Measurements from ENCODE around the gene OR2AE1.

The OR2AE1 gene

GRCh38 chr7:99844328-99844727, 32.5 kb downstream of the OR2AE1 start:
- Histone ChIP-seq H3K27me3 (ENCODE audit: control insufficient read depth in 1 of 2, insufficient read depth in 1 of 2, low read length in 2 of 2) (peaks cover 21 to 36% of the 10 kb centered on the region in 2 experiments), H2AFZ (ENCODE audit: low read depth, low read length) (no peak overlapping the region), H3K9ac (ENCODE audit: low read length) (no peak overlapping the region), H2BK12ac (ENCODE audit: low read length in 2 of 2) (no peak overlapping the region), H3K4ac (ENCODE audit: low read depth in 1 of 2, low read length in 2 of 2) (no peak overlapping the region), H3K27ac (ENCODE audit: low read length, poor library complexity, severe bottlenecking) (no peak overlapping the region), H2BK120ac (ENCODE audit: low read depth, low read length) (no peak overlapping the region), H4K8ac (ENCODE audit: low read length) (no peak overlapping the region), H2BK15ac (ENCODE audit: low read depth, poor library complexity, severe bottlenecking) (no peak overlapping the region), H3K9me3 (ENCODE audit: control insufficient read depth, low read length) (no peaks in the 10 kb centered on the region), H4K91ac (ENCODE audit: low read length) (no peak overlapping the region), H3K14ac (ENCODE audit: low read length in 2 of 2) (no peak overlapping the region), H3K79me1 (replicated peaks; ENCODE audit: low read length, poor library complexity, severe bottlenecking) (no peaks in the 10 kb centered on the region), H2AK5ac (ENCODE audit: low read length, severe bottlenecking) (no peak overlapping the region), H3K4me2 (ENCODE audit: low read length, poor library complexity, severe bottlenecking) (no peak overlapping the region), H3K18ac (ENCODE audit: low read depth in 1 of 2, low read length in 2 of 2) (no peak overlapping the region), H3K36me3 (ENCODE audit: control insufficient read depth in 1 of 2, insufficient read depth in 2 of 2, low read depth in 1 of 2, low read length in 2 of 2) (no peaks in the 10 kb centered on the region), H2BK5ac (ENCODE audit: low read depth, low read length, poor library complexity, severe bottlenecking) (no peak overlapping the region), H3K4me3 (ENCODE audit: insufficient read depth in 1 of 2, low read depth in 1 of 2, low read length in 2 of 2) (no peak overlapping the region), H3K23ac (ENCODE audit: low read length in 2 of 2) (no peak overlapping the region), H3K4me1 (ENCODE audit: control insufficient read depth, insufficient read depth, low read depth, low read length) (no peaks in the 10 kb centered on the region)
- DNase-seq, result no peak
- no CpG with 5 or more reads among the region's 1 CpG for WGBS

DNA sequence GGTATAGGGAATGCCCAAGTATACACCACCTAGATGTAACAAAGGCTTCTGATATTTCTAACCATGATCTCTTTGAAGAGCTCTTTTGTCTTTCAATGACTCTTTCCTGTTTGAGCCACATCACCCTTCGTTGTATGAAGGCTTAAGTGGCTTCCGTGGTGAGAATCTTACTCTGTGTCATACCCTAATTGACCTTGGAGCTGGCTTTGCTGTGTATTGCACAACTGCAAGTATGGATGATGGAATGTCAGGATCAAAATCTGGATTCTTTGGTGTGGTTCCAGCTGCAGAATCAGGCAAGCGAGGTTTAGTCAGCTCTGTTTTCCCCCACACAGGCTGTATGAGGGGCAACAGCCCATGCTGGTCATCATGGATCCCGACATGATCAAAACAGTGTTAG, 33.0 kb downstream of the OR2AE1 start:
- no peak overlapping the region for H4K91ac ChIP-seq (ENCODE audit: low read length)
- no peak overlapping the region for H2AK5ac ChIP-seq (ENCODE audit: low read length, severe bottlenecking)
- no peak overlapping the region for H3K18ac ChIP-seq (ENCODE audit: low read depth in 1 of 2, low read length in 2 of 2)
- H3K4me2 ChIP-seq (ENCODE audit: low read length, poor library complexity, severe bottlenecking), result no peak overlapping the region
- no peaks in the 10 kb centered on the region for H3K36me3 ChIP-seq (ENCODE audit: control insufficient read depth in 1 of 2, insufficient read depth in 2 of 2, low read depth in 1 of 2, low read length in 2 of 2)
- no peak overlapping the region for H3K4me3 ChIP-seq (ENCODE audit: insufficient read depth in 1 of 2, low read depth in 1 of 2, low read length in 2 of 2)
- no peak overlapping the region for H4K8ac ChIP-seq (ENCODE audit: low read length)
- no peak overlapping the region for H3K23ac ChIP-seq (ENCODE audit: low read length in 2 of 2)
- no peak overlapping the region for H2BK15ac ChIP-seq (ENCODE audit: low read depth, poor library complexity, severe bottlenecking)
- no peaks in the 10 kb centered on the region for H3K4me1 ChIP-seq (ENCODE audit: control insufficient read depth, insufficient read depth, low read depth, low read length)
- no peak for DNase-seq
- no peak overlapping the region for H3K14ac ChIP-seq (ENCODE audit: low read length in 2 of 2)
- no peak overlapping the region for H3K27ac ChIP-seq (ENCODE audit: low read length, poor library complexity, severe bottlenecking)
- no peaks in the 10 kb centered on the region for H3K79me1 ChIP-seq (replicated peaks; ENCODE audit: low read length, poor library complexity, severe bottlenecking)
- H2BK120ac ChIP-seq (ENCODE audit: low read depth, low read length), result no peak overlapping the region
- no peak overlapping the region for H2BK5ac ChIP-seq (ENCODE audit: low read depth, low read length, poor library complexity, severe bottlenecking)
- no peak overlapping the region for H3K4ac ChIP-seq (ENCODE audit: low read depth in 1 of 2, low read length in 2 of 2)
- WGBS, result 45% methylated on average over 3 of the region's 4 CpGs
- H3K9me3 ChIP-seq (ENCODE audit: control insufficient read depth, low read length), result no peaks in the 10 kb centered on the region
- no peak overlapping the region for H2AFZ ChIP-seq (ENCODE audit: low read depth, low read length)
- peaks cover 20 to 33% of the 10 kb centered on the region in 2 experiments for H3K27me3 ChIP-seq (ENCODE audit: control insufficient read depth in 1 of 2, insufficient read depth in 1 of 2, low read length in 2 of 2)
- no peak overlapping the region for H3K9ac ChIP-seq (ENCODE audit: low read length)
- H2BK12ac ChIP-seq (ENCODE audit: low read length in 2 of 2), result no peak overlapping the region

- H3K4me2 ChIP-seq (ENCODE audit: low read length, poor library complexity, severe bottlenecking), result no peak overlapping the region
- H3K9me3 ChIP-seq (ENCODE audit: control insufficient read depth, low read length), result no peaks in the 10 kb centered on the region
- no peak overlapping the region for H3K9ac ChIP-seq (ENCODE audit: low read length)
- H2BK15ac ChIP-seq (ENCODE audit: low read depth, poor library complexity, severe bottlenecking), result no peak overlapping the region
- no peak overlapping the region for H3K4me3 ChIP-seq (ENCODE audit: insufficient read depth in 1 of 2, low read depth in 1 of 2, low read length in 2 of 2)
- H3K23ac ChIP-seq (ENCODE audit: low read length in 2 of 2), result no peak overlapping the region
- no peak overlapping the region for H2BK120ac ChIP-seq (ENCODE audit: low read depth, low read length)
- no peak overlapping the region for H2BK12ac ChIP-seq (ENCODE audit: low read length in 2 of 2)
- H2AFZ ChIP-seq (ENCODE audit: low read depth, low read length), result no peak overlapping the region
- WGBS, result no CpG with 5 or more reads among the region's 2 CpGs
- no peak overlapping the region for H4K91ac ChIP-seq (ENCODE audit: low read length)
- no peak overlapping the region for H2BK5ac ChIP-seq (ENCODE audit: low read depth, low read length, poor library complexity, severe bottlenecking)
- no peak overlapping the region for H3K18ac ChIP-seq (ENCODE audit: low read depth in 1 of 2, low read length in 2 of 2)
- no peak overlapping the region for H4K8ac ChIP-seq (ENCODE audit: low read length)
- no peaks in the 10 kb centered on the region for H3K79me1 ChIP-seq (replicated peaks; ENCODE audit: low read length, poor library complexity, severe bottlenecking)
- peaks cover 20 to 28% of the 10 kb centered on the region in 2 experiments for H3K27me3 ChIP-seq (ENCODE audit: control insufficient read depth in 1 of 2, insufficient read depth in 1 of 2, low read length in 2 of 2)
- no peaks in the 10 kb centered on the region for H3K36me3 ChIP-seq (ENCODE audit: control insufficient read depth in 1 of 2, insufficient read depth in 2 of 2, low read depth in 1 of 2, low read length in 2 of 2)
- no peak overlapping the region for H3K27ac ChIP-seq (ENCODE audit: low read length, poor library complexity, severe bottlenecking)
- no peak overlapping the region for H2AK5ac ChIP-seq (ENCODE audit: low read length, severe bottlenecking)
- H3K4ac ChIP-seq (ENCODE audit: low read depth in 1 of 2, low read length in 2 of 2), result no peak overlapping the region
- H3K14ac ChIP-seq (ENCODE audit: low read length in 2 of 2), result no peak overlapping the region
- no peak for DNase-seq
- H3K4me1 ChIP-seq (ENCODE audit: control insufficient read depth, insufficient read depth, low read depth, low read length), result no peaks in the 10 kb centered on the region
Observed at GRCh38 chr7:99842926-99843325, 33.9 kb downstream of the OR2AE1 start.

GRCh38 chr7:99840136-99840869, 36.5 kb downstream of the OR2AE1 start:
- H3K23ac ChIP-seq (ENCODE audit: low read length in 2 of 2), result no peak overlapping the region
- no peak overlapping the region for H2BK5ac ChIP-seq (ENCODE audit: low read depth, low read length, poor library complexity, severe bottlenecking)
- DNase-seq, result no peak
- H3K4ac ChIP-seq (ENCODE audit: low read depth in 1 of 2, low read length in 2 of 2), result no peak overlapping the region
- no peak overlapping the region for H3K27ac ChIP-seq (ENCODE audit: low read length, poor library complexity, severe bottlenecking)
- no peak overlapping the region for H2BK12ac ChIP-seq (ENCODE audit: low read length in 2 of 2)
- no peak overlapping the region for H3K9ac ChIP-seq (ENCODE audit: low read length)
- H3K79me1 ChIP-seq (replicated peaks; ENCODE audit: low read length, poor library complexity, severe bottlenecking), result no peaks in the 10 kb centered on the region
- no peak overlapping the region for H3K18ac ChIP-seq (ENCODE audit: low read depth in 1 of 2, low read length in 2 of 2)
- H3K4me3 ChIP-seq (ENCODE audit: insufficient read depth in 1 of 2, low read depth in 1 of 2, low read length in 2 of 2), result no peak overlapping the region
- H3K4me2 ChIP-seq (ENCODE audit: low read length, poor library complexity, severe bottlenecking), result no peak overlapping the region
- no peak overlapping the region for H2AFZ ChIP-seq (ENCODE audit: low read depth, low read length)
- H3K36me3 ChIP-seq (ENCODE audit: control insufficient read depth in 1 of 2, insufficient read depth in 2 of 2, low read depth in 1 of 2, low read length in 2 of 2), result no peaks in the 10 kb centered on the region
- H3K27me3 ChIP-seq (ENCODE audit: control insufficient read depth in 1 of 2, insufficient read depth in 1 of 2, low read length in 2 of 2), result peaks cover 27 to 28% of the 10 kb centered on the region in 2 experiments
- H3K4me1 ChIP-seq (ENCODE audit: control insufficient read depth, insufficient read depth, low read depth, low read length), result no peaks in the 10 kb centered on the region
- H4K91ac ChIP-seq (ENCODE audit: low read length), result no peak overlapping the region
- H2BK15ac ChIP-seq (ENCODE audit: low read depth, poor library complexity, severe bottlenecking), result no peak overlapping the region
- no peak overlapping the region for H4K8ac ChIP-seq (ENCODE audit: low read length)
- H2BK120ac ChIP-seq (ENCODE audit: low read depth, low read length), result no peak overlapping the region
- H3K9me3 ChIP-seq (ENCODE audit: control insufficient read depth, low read length), result no peaks in the 10 kb centered on the region
- 55% methylated on average over 3 of the region's 3 CpGs for WGBS
- H2AK5ac ChIP-seq (ENCODE audit: low read length, severe bottlenecking), result no peak overlapping the region
- no peak overlapping the region for H3K14ac ChIP-seq (ENCODE audit: low read length in 2 of 2)

Data from mesenchymal stem cell (in vitro differentiated cells and primary cell).